Mammary epithelial cell (primary cell): Measurements from ENCODE around the gene UBE2F.

Experiments
- EZH2 ChIP-seq: IDR thresholded peaks from 2 replicates; pipeline ENCODE4 v1.6.1; 2012; ENCODE audit warnings: low read length, inconsistent platforms, borderline replicate concordance
- TF ChIP-seq, protein P1 (sequence below), 2 donors: IDR thresholded peaks in 1 of 2; conservative IDR thresholded peaks in 1 of 2; 2 replicates each; pipeline ENCODE4 v1.5.1; 2011 to 2012; ENCODE audit warnings: inconsistent platforms in 2 of 2, low read length in 2 of 2, mild to moderate bottlenecking in 2 of 2, control low read depth in 1 of 2, low read depth in 1 of 2; ENCODE audit not compliant: insufficient read depth in 1 of 2; ENCODE audit errors: extremely low read depth in 1 of 2

DNA sequence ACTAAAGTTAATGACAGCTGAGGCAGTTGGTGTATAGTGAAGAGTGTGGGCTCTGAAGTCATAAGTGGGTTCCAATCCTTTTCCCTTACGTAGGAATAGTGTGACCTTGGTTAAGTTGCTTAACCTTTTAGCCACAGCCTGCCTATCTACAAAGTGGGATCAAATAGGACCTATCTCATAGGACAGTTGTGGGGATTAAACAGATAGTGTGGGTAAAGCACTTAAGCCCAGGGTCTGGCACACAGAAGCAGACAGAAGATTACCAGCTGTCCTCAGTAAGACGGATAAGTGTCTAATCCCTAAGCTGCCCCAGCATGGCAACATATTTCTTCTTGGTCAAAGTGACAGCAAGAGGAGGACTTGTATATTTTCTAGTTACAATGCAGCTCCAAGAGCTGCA is 28.2 kb downstream of the UBE2F start:
- TF ChIP-seq, protein P1, sequence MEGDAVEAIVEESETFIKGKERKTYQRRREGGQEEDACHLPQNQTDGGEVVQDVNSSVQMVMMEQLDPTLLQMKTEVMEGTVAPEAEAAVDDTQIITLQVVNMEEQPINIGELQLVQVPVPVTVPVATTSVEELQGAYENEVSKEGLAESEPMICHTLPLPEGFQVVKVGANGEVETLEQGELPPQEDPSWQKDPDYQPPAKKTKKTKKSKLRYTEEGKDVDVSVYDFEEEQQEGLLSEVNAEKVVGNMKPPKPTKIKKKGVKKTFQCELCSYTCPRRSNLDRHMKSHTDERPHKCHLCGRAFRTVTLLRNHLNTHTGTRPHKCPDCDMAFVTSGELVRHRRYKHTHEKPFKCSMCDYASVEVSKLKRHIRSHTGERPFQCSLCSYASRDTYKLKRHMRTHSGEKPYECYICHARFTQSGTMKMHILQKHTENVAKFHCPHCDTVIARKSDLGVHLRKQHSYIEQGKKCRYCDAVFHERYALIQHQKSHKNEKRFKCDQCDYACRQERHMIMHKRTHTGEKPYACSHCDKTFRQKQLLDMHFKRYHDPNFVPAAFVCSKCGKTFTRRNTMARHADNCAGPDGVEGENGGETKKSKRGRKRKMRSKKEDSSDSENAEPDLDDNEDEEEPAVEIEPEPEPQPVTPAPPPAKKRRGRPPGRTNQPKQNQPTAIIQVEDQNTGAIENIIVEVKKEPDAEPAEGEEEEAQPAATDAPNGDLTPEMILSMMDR (conservative IDR thresholded peaks at IDR 0.05 in 1 of 2, IDR thresholded peaks at IDR 0.05 in 1 of 2; ENCODE audit: extremely low read depth in 1 of 2, insufficient read depth in 1 of 2, low read depth in 1 of 2, low read length in 2 of 2): no peak
- TF ChIP-seq EZH2: no peak
